ENCODE results near the gene HEMK1.

The HEMK1 gene

GRCh38 chr3:50525987-50526386 lies 43.3 kb upstream of the HEMK1 start:
- H3K4me3 ChIP-seq (ENCODE audit: low read depth, low read length, poor library complexity, severe bottlenecking) = no peak overlapping the region
- H3K27ac ChIP-seq (ENCODE audit: low read depth, low read length, poor library complexity, severe bottlenecking) = no peak overlapping the region
- H3K4me1 ChIP-seq (ENCODE audit: insufficient read depth, low read length, severe bottlenecking) = no peaks in the 10 kb centered on the region
- H3F3A ChIP-seq (ENCODE audit: insufficient read depth, low read length) = no peaks in the 10 kb centered on the region
- H3K9me2 ChIP-seq (ENCODE audit: low read depth, low read length) = no peaks in the 10 kb centered on the region
- TF ChIP-seq CTCF (IDR thresholded peaks at IDR 0.05; ENCODE audit: low read length) (no peak), EZH2 (IDR thresholded peaks at IDR 0.05; ENCODE audit: borderline replicate concordance, low read length) (no peak)
- no peaks in the 10 kb centered on the region for H4K20me1 ChIP-seq (ENCODE audit: insufficient read depth, low read length)
- H3K36me3 ChIP-seq (ENCODE audit: insufficient read depth, low read length) = no peaks in the 10 kb centered on the region
- no peaks in the 10 kb centered on the region for H3K9me3 ChIP-seq (ENCODE audit: low read length)
- no peaks in the 10 kb centered on the region for H3K27me3 ChIP-seq (ENCODE audit: insufficient read depth, low read length)
- no peaks in the 10 kb centered on the region for H3K79me2 ChIP-seq (ENCODE audit: insufficient read depth, low read length)
- no peak overlapping the region for H3K9ac ChIP-seq (ENCODE audit: low read length)
- no peak overlapping the region for H2AFZ ChIP-seq (ENCODE audit: low read length)
- H3K4me2 ChIP-seq (ENCODE audit: low read length) = no peak overlapping the region

- Histone ChIP-seq H4K20me1 (ENCODE audit: insufficient read depth, low read length) (no peaks in the 10 kb centered on the region), H3K79me2 (ENCODE audit: insufficient read depth, low read length) (no peaks in the 10 kb centered on the region), H3K4me1 (ENCODE audit: insufficient read depth, low read length, severe bottlenecking) (no peaks in the 10 kb centered on the region), H2AFZ (ENCODE audit: low read length) (no peak overlapping the region), H3K9me3 (ENCODE audit: low read length) (no peaks in the 10 kb centered on the region), H3K9me2 (ENCODE audit: low read depth, low read length) (no peaks in the 10 kb centered on the region), H3K9ac (ENCODE audit: low read length) (no peak overlapping the region), H3K36me3 (ENCODE audit: insufficient read depth, low read length) (no peaks in the 10 kb centered on the region), H3K4me2 (ENCODE audit: low read length) (no peak overlapping the region), H3K27ac (ENCODE audit: low read depth, low read length, poor library complexity, severe bottlenecking) (no peak overlapping the region), H3K4me3 (ENCODE audit: low read depth, low read length, poor library complexity, severe bottlenecking) (no peak overlapping the region), H3K27me3 (ENCODE audit: insufficient read depth, low read length) (peaks cover 3% of the 10 kb centered on the region), H3F3A (ENCODE audit: insufficient read depth, low read length) (no peaks in the 10 kb centered on the region)
- TF ChIP-seq CTCF (IDR thresholded peaks at IDR 0.05; ENCODE audit: low read length) (no peak), EZH2 (IDR thresholded peaks at IDR 0.05; ENCODE audit: borderline replicate concordance, low read length) (no peak)
Measured at GRCh38 chr3:50530001-50530970, 39.0 kb upstream of the HEMK1 start.

- Histone ChIP-seq H3K4me3 (ENCODE audit: low read depth, low read length, poor library complexity, severe bottlenecking) (no peak overlapping the region), H3K27me3 (ENCODE audit: insufficient read depth, low read length) (peaks cover 3% of the 10 kb centered on the region), H3K36me3 (ENCODE audit: insufficient read depth, low read length) (no peaks in the 10 kb centered on the region), H3K79me2 (ENCODE audit: insufficient read depth, low read length) (no peaks in the 10 kb centered on the region), H3K9me3 (ENCODE audit: low read length) (no peaks in the 10 kb centered on the region), H2AFZ (ENCODE audit: low read length) (no peak overlapping the region), H3K27ac (ENCODE audit: low read depth, low read length, poor library complexity, severe bottlenecking) (no peak overlapping the region), H3K4me1 (ENCODE audit: insufficient read depth, low read length, severe bottlenecking) (no peaks in the 10 kb centered on the region), H3K9ac (ENCODE audit: low read length) (no peak overlapping the region), H3K9me2 (ENCODE audit: low read depth, low read length) (no peaks in the 10 kb centered on the region), H3F3A (ENCODE audit: insufficient read depth, low read length) (no peaks in the 10 kb centered on the region), H4K20me1 (ENCODE audit: insufficient read depth, low read length) (no peaks in the 10 kb centered on the region), H3K4me2 (ENCODE audit: low read length) (no peak overlapping the region)
- TF ChIP-seq CTCF (IDR thresholded peaks at IDR 0.05; ENCODE audit: low read length) = no peak
- TF ChIP-seq EZH2 (IDR thresholded peaks at IDR 0.05; ENCODE audit: borderline replicate concordance, low read length) = no peak
Measured at GRCh38 chr3:50531201-50531600, 38.1 kb upstream of the HEMK1 start.

All from OCI-LY1 (cell line).